GM19351 (cell line): ENCODE measurements around the gene CRACR2B.

Source experiments
- ATAC-seq: cut with Tn5 transposase; IDR thresholded peaks from one replicate; pipeline ENCODE4 v1.9.1; 2021; ENCODE audit warnings: mild to moderate bottlenecking, moderate library complexity; ENCODE audit not compliant: unreplicated experiment

Gene CRACR2B

GRCh38 chr11:850775-851763 lies 23.4 kb downstream of the CRACR2B start:
- no peak for ATAC-seq

GRCh38 chr11:852762-853161 lies 25.0 kb downstream of the CRACR2B start:
- no peak for ATAC-seq

- no peak for ATAC-seq
Observed at GRCh38 chr11:853682-854448, 26.1 kb downstream of the CRACR2B start.

DNA sequence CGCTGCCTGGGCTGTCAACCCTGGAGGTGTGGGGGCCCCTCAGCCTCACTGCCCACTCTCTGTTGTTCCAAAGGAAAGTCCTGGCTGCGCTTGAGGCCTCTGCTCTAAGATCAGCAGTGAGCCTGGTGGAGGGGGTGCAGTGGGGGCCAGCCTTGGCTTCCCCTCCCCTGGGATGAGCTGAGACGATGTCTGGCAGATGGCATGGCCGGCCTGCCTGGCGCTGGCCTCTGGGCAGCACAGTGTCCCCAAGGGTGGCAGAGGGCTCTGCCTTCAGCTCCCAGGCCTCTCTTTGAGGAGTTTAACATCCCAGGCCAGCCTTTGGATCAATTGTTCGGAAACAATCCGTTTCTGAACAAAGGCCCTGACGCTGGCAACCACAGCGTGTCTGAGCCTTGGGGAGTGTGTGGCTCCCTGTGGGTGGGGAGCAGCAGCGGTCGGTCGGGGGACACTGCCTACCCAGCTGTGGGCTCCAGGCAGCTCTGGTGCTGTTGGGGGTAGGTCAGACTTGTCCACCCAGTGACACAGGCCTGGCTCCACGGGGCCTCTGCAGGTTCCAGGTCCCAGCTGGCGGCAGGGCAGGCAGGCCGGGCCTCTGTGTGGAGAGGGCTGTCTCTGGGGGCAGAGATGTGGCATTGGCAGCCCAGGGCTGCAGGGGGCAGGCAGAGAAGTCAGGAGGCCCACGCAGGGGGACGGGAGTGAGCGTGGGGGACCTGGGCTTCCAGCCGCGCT lies 27.0 kb downstream of the CRACR2B start:
- ATAC-seq: no peak

DNA sequence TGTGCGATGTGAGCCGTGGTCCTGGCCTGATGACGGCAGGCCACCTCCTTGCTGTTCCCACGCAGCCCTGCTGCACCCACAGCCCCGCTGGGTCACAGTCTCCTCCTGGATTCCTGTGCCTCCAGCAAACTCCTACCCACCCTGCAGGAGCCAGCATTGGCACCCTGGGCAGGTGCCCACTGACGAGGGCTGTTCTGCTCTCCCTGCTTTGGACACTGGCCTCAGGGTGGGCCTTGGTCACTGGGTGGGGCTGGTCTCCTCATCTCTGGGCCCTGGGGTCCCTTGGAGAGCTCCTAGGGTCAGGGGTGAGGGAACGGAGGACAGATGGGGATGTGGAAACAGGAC lies 27.6 kb downstream of the CRACR2B start:
- ATAC-seq: no peak

DNA sequence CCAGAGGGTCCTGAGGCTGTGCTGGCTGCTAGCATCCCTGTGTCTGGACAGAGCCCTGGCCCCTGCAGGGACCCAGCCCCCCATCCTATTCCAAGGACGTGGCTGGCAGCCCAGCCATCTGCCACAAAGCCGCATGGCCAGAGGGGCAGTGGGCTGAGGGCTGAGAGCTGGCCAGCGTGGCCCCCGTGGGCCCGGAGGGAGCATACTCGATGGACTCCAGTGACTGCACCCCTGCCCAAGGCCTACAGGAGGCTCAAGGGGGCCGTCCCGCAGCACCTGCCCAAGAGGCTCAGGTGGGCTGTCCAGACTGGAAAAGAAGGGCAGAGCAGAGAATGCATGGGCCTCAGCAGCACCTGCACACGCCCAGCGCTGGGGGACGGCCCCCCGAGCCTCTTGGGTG lies 28.1 kb downstream of the CRACR2B start:
- no peak for ATAC-seq

DNA sequence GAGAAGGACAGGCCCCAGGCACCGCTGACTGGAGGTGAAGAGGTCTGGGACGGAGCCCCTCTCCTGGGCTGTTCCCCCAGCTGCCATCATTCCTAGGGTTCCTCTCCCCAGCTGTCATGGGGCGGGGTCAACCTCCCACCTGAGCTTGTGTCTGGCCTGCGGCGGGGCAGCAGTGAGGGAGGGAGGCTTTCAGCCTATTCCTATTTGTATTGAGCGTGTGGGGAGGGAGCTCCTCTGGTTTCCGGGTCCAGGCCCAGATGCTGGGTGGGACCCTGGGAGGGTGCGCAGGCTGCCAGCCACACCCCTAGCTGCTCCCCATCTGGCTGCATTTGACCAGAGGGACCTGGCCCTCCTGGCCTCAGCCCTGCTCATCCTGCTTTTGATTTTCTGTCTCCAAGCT lies 28.7 kb downstream of the CRACR2B start:
- ATAC-seq: no peak

DNA sequence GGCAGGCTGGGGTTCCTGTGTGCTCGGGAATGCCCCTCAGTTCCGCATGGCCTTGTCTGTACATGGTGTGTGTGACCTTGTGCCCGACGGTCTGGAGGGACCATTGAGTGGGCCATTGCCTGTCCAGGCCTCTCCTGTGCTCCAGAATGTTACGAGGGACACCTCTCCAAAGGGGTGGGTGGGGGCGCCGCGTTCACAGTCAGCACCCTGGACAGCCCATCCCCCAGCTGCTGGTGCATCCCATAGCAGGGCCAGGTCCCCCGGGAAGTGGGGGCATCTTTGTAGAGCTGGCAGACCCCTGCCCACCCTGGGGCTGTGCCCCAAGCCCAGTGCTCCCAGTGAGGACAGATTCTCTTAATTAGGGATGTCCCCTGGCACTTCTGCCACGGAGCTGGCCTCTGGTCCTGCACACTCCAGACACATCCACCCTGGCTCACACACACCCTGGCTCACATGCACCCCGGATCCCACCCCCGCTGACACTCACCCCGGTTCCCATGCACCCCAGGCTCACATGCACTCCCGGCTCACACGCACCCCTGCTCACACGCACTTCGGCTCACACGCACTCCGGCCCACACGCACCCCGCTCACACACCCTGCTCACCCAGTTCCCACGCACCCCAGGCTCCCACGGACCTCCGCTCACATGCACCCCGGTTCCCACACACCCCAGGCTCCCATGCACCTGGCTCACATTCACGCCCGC lies 30.5 kb downstream of the CRACR2B start:
- no peak for ATAC-seq

GRCh38 chr11:858762-859339 lies 31.1 kb downstream of the CRACR2B start:
- ATAC-seq: no peak

DNA sequence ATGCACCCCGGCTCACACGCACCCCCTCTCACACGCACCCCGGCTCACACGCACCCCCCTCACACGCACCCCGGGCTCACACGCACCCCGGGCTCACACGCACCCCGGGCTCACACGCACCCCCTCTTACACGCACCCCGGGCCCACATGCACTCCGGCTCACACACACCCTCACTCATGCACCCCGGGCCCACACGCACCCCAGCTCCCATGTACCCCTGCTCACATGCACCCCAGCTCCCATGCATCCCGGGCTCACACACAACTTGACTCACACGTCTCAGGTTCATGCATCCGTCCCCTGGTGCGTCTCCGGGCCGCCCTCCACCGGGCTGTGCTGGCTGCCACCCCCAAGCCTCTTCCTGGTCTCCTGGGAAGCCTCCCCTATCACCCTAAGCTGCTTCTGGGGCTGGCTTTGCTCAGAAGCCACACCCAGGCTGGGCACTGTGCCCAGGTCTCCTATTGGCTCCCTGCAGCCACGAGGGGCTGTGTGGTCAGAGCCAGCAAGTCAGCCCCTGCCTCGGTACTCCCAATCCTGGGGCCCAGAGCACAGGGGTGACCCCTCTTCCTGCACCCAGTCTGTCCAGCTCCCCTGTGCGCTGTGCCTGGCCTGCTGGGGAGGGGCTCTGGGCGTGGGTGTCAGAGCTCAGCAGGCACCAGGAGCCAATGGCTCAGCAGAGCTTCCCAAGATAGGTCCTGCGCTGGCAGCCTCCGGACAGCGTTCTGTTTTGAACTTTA lies 31.8 kb downstream of the CRACR2B start:
- no peak for ATAC-seq

GRCh38 chr11:860234-861104 lies 32.8 kb downstream of the CRACR2B start:
- no peak for ATAC-seq

DNA sequence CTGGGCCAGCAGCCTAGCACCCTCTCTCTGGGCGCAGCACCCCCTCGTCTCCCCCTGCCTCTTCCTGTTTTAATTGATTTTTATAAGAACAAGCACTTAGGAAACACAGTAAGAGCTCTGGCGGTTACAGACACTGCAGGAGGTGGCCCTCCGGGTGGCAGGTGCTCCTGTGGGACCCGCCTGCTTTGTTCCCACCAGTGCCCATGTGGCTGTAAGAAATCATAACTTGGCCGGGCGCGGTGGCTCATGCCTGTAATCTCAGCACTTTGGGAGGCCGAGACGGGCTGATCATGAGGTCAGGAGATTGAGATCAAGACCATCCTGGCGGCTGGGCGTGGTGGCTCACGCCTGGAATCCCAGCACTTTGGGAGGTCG lies 33.4 kb downstream of the CRACR2B start:
- no peak for ATAC-seq

DNA sequence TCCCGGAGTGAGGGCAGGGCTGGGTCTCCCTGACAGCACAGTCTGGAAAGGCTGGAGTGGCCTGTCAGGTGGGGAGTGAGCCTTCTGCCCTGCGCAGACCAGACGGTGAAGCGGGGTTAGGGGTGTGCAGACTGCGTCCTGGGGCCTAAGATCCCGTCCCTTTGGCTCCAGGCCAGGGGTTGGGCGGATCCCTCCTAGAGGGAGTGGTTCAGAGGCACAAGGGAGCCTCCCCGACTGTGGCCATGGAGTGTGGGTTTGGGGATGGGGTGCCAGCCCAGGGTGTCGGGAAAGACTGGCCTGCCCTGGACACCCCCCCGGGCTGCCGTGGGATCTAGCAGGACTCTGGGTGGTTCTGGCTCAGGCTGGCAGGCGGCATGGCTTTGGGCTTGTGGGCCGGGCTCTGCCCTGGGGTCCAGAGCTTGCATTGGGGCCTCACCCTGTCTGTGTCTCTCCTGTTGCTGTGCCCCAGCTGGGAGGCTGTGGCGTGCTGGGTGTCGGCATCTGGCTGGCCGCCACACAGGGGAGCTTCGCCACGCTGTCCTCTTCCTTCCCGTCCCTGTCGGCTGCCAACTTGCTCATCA lies 34.5 kb downstream of the CRACR2B start:
- ATAC-seq: no peak

GRCh38 chr11:862696-863022 lies 34.9 kb downstream of the CRACR2B start:
- no peak for ATAC-seq

GRCh38 chr11:863023-863909 lies 35.5 kb downstream of the CRACR2B start:
- ATAC-seq: no peak

GRCh38 chr11:863910-864827 lies 36.5 kb downstream of the CRACR2B start:
- ATAC-seq: no peak

GRCh38 chr11:864898-865297 lies 37.2 kb downstream of the CRACR2B start:
- ATAC-seq: no peak
